Measurements from ENCODE around the gene GTF2H2C. TPM values are rescaled to one million over a fixed set of nuclear protein-coding genes. Genes with fewer than 3 reads are reported as not detected.
"Not testable (repeated sequence)": the region's sequence is repeated elsewhere in the genome, so short reads cannot be mapped to it uniquely, and the experiment has no call there.

GTF2H2C gene
- total RNA-seq, 2 donors from 2014 or later = 47.9 to 48.5 TPM

DNA sequence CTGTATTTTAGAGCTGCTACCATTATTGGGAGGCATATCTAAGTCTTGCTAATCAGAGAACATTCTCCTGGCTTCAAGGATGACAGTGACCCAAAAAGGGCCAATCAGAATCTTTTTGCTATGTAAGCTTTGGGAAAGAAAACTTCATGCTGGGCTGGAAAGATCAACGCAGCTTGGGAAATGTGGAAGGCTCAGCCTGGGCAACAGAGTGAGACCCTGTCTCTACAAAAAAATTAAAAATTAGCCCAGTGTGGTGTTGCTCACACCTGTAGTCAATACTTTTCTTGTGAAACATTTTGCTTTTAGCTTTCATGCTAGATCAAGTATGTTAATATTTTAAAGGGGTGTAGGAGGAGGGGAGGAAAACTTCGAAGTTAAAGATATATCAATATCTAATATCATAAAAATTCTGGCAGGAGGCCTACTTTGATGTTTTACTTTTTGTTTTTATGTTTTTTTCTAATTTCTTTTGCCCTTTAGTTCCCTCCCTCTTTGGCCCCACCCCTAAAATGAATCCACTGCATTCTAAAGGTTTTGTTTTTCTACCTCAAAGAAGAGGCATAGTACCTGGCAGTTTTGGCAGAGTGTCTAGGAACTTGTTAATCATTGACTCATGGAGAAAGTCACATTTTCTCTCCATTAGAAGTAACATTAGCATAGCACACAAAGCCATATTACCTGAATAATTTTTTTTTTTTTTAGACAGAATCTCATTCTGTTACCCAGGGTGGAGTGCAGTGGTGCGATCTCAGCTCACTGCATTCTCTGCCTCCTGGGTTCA is 17.0 kb upstream of the GTF2H2C start:
- not testable (repeated sequence) for H3K27me3 ChIP-seq (ENCODE audit: control insufficient read depth, insufficient read depth, low read length, poor library complexity, severe bottlenecking); H3K9me3 Mint-ChIP-seq; H3K36me3 ChIP-seq (ENCODE audit: control insufficient read depth, insufficient read depth, low read length); DNase-seq; H3K9ac ChIP-seq (ENCODE audit: extremely low read depth, low read length, poor library complexity, severe bottlenecking); H3K4me3 ChIP-seq (ENCODE audit: low read length); H3K9me3 ChIP-seq (ENCODE audit: control insufficient read depth, low read length); H3K4me3 Mint-ChIP-seq; H3K27ac ChIP-seq (ENCODE audit: low read depth, low read length); H3K27ac Mint-ChIP-seq; H3K36me3 Mint-ChIP-seq (ENCODE audit: low read depth); H3K27me3 Mint-ChIP-seq (ENCODE audit: insufficient read depth); H3K4me1 ChIP-seq (ENCODE audit: control insufficient read depth, insufficient read depth, low read length); H3K4me1 Mint-ChIP-seq
- no CpG with 5 or more reads among the region's 3 CpGs for WGBS, 2 experiments (ENCODE audit: insufficient coverage in 1 of 2, insufficient read length in 1 of 2)

DNA sequence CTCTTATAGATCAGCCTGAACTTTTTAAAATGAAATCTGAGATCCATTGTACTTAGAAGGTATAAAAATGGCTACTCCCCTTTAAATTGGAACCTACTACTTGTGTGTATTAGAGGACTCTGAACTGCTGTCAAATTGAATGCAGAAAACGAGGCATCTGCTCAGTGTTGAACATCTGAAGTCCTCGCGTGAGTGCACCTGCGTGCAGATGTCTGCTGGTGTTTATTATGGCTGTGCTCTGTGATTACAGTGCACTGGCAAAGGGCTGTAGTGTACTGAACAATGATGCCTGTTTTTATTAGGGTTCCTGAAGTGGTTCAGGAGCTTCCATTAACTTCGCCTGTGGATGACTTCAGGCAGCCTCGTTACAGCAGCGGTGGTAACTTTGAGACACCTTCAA is 15.4 kb upstream of the GTF2H2C start:
- H3K4me3 ChIP-seq (ENCODE audit: low read length); H3K27ac Mint-ChIP-seq; H3K4me1 ChIP-seq (ENCODE audit: control insufficient read depth, insufficient read depth, low read length); DNase-seq; H3K4me3 Mint-ChIP-seq; H3K27me3 ChIP-seq (ENCODE audit: control insufficient read depth, insufficient read depth, low read length, poor library complexity, severe bottlenecking); H3K27ac ChIP-seq (ENCODE audit: low read depth, low read length); H3K36me3 ChIP-seq (ENCODE audit: control insufficient read depth, insufficient read depth, low read length); H3K9me3 ChIP-seq (ENCODE audit: control insufficient read depth, low read length); H3K9ac ChIP-seq (ENCODE audit: extremely low read depth, low read length, poor library complexity, severe bottlenecking); H3K36me3 Mint-ChIP-seq (ENCODE audit: low read depth); H3K27me3 Mint-ChIP-seq (ENCODE audit: insufficient read depth); H3K9me3 Mint-ChIP-seq; H3K4me1 Mint-ChIP-seq: not testable (repeated sequence)
- WGBS, 2 experiments (ENCODE audit: insufficient coverage in 1 of 2, insufficient read length in 1 of 2) = no CpG with 5 or more reads among the region's 7 CpGs

DNA sequence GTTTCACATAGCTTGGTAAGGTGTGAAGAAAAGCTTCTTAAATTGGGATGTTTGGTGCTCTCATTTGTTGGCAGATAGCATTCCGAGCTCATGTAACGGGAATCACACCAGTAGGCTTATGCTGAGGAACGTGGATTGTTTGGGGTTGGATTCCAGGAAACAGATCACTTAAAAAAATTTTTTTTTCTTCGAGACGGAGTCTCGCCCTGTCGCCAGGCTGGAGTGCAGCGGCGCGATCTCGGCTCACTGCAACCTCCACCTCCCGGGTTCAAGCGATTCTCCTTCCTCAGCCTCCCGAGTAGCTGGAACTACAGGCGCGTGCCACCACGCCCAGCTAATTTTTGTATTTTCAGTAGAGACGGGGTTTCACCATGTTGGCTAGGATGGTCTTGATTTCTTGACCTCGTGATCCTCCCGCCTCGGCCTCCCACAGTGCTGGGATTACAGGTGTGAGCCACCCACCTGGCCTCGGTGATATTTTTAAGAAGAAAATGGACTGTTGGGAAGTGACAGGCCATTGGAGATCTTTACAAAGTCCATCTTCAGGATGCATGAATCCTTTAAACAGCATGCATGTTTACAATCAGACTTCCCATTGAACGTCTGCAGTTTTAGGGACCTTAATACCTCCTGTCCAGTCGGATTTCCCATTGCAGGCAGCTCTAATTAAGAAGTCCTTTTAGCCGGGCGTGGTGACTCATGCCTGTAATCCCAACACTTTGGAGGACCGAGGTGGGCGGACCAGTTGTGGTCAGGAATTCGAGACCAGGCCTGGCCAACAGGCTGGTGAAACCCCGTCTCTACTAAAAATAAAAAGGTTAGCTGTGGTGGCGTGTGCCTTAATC is 818 bp downstream of the GTF2H2C start:
- 25% methylated on average over 16 of the region's 31 CpGs; no CpG with 5 or more reads in 1 of the 2 experiments for WGBS, 2 experiments (ENCODE audit: insufficient coverage in 1 of 2, insufficient read length in 1 of 2)
- not testable (repeated sequence) for H3K36me3 Mint-ChIP-seq (ENCODE audit: low read depth); H3K27ac ChIP-seq (ENCODE audit: low read depth, low read length); DNase-seq; H3K27ac Mint-ChIP-seq; H3K9me3 Mint-ChIP-seq; H3K9ac ChIP-seq (ENCODE audit: extremely low read depth, low read length, poor library complexity, severe bottlenecking); H3K36me3 ChIP-seq (ENCODE audit: control insufficient read depth, insufficient read depth, low read length); H3K4me1 ChIP-seq (ENCODE audit: control insufficient read depth, insufficient read depth, low read length); H3K27me3 ChIP-seq (ENCODE audit: control insufficient read depth, insufficient read depth, low read length, poor library complexity, severe bottlenecking); H3K4me1 Mint-ChIP-seq; H3K27me3 Mint-ChIP-seq (ENCODE audit: insufficient read depth); H3K9me3 ChIP-seq (ENCODE audit: control insufficient read depth, low read length)
- peak overlapping the region; percentile 76 for H3K4me3 ChIP-seq (ENCODE audit: low read length)
- peak overlapping the region; percentile 75 for H3K4me3 Mint-ChIP-seq

DNA sequence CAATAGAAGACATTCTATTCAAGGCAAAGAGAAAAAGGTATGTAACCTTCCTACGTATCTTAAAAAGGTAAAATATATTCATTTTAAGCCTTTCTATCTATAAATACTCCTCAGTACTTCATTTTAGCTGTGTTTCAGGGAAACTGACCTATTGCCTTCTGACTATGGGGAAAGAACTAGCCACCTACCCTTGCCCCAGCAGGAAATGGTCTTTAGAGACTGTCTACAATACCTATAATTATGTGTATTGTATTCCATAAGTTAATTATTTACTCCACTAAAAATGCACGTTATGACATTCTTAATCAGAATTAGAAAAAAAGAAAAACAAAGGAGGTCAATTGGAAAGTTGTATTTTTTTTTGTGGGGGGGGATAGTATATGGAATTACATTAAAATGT is 6.2 kb downstream of the GTF2H2C start:
- H3K9ac ChIP-seq (ENCODE audit: extremely low read depth, low read length, poor library complexity, severe bottlenecking); H3K9me3 Mint-ChIP-seq; H3K36me3 ChIP-seq (ENCODE audit: control insufficient read depth, insufficient read depth, low read length); H3K27ac ChIP-seq (ENCODE audit: low read depth, low read length); H3K4me1 ChIP-seq (ENCODE audit: control insufficient read depth, insufficient read depth, low read length); H3K9me3 ChIP-seq (ENCODE audit: control insufficient read depth, low read length); H3K4me3 Mint-ChIP-seq; H3K27me3 ChIP-seq (ENCODE audit: control insufficient read depth, insufficient read depth, low read length, poor library complexity, severe bottlenecking); H3K27me3 Mint-ChIP-seq (ENCODE audit: insufficient read depth); H3K4me1 Mint-ChIP-seq; DNase-seq; H3K27ac Mint-ChIP-seq; H3K36me3 Mint-ChIP-seq (ENCODE audit: low read depth); H3K4me3 ChIP-seq (ENCODE audit: low read length): not testable (repeated sequence)
- 100% methylated on average over 1 of the region's 2 CpGs; no CpG with 5 or more reads in 1 of the 2 experiments for whole genome bisulfite sequencing, 2 experiments (ENCODE audit: insufficient coverage in 1 of 2, insufficient read length in 1 of 2)

DNA sequence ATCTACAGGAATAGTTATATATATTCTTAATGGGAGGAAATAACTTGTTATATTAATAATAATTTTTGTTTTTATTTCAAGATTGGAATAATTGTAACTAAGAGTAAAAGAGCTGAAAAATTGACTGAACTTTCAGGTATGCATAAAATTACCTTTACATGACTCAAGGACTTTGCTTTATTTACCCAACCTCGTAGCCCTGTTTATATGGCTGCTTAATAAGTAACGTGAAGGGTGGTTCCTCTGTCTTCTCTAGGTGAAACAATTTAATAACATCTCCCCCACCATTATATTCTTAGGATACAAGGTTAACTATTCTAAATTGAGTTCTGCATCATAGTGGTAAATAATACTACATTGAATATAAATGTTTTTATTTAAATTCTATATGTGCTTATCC is 8.1 kb downstream of the GTF2H2C start:
- H3K9me3 ChIP-seq (ENCODE audit: control insufficient read depth, low read length); H3K4me1 Mint-ChIP-seq: not testable (repeated sequence)
- WGBS, 2 experiments (ENCODE audit: insufficient coverage in 1 of 2, insufficient read length in 1 of 2) = no CpG with 5 or more reads among the region's 2 CpGs

DNA sequence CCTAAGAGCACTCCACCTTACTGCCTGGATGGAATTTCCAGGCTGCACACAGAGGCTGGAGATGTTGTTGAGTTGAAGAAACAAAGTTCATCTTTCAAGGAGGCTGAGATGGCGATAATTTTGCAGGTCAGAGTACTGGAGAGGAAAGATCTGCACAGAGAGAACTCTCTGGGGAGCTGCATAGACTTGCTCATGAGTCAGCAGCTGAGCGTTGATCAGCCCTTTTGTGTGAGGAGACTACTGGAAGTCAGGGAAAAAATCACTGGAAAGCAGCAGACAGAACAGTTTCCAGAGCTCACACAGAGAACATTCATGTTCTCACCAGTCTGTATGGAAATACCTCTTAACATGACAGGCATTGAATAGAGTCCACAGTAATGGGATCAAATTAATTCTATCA is 23.4 kb downstream of the GTF2H2C start:
- not testable (repeated sequence) for H3K27me3 ChIP-seq (ENCODE audit: control insufficient read depth, insufficient read depth, low read length, poor library complexity, severe bottlenecking); H3K36me3 ChIP-seq (ENCODE audit: control insufficient read depth, insufficient read depth, low read length); H3K4me3 ChIP-seq (ENCODE audit: low read length); DNase-seq; H3K4me3 Mint-ChIP-seq; H3K4me1 ChIP-seq (ENCODE audit: control insufficient read depth, insufficient read depth, low read length); H3K9me3 ChIP-seq (ENCODE audit: control insufficient read depth, low read length); H3K27me3 Mint-ChIP-seq (ENCODE audit: insufficient read depth); H3K36me3 Mint-ChIP-seq (ENCODE audit: low read depth); H3K9me3 Mint-ChIP-seq; H3K4me1 Mint-ChIP-seq; H3K27ac ChIP-seq (ENCODE audit: low read depth, low read length); H3K27ac Mint-ChIP-seq; H3K9ac ChIP-seq (ENCODE audit: extremely low read depth, low read length, poor library complexity, severe bottlenecking)
- no CpG with 5 or more reads among the region's 2 CpGs for WGBS, 2 experiments (ENCODE audit: insufficient coverage in 1 of 2, insufficient read length in 1 of 2)

More for the DNA sequence above, 8.1 kb downstream of the GTF2H2C start:
- H3K27me3 Mint-ChIP-seq (ENCODE audit: insufficient read depth); H3K9ac ChIP-seq (ENCODE audit: extremely low read depth, low read length, poor library complexity, severe bottlenecking); H3K27ac Mint-ChIP-seq; H3K4me1 ChIP-seq (ENCODE audit: control insufficient read depth, insufficient read depth, low read length); H3K36me3 Mint-ChIP-seq (ENCODE audit: low read depth); H3K27me3 ChIP-seq (ENCODE audit: control insufficient read depth, insufficient read depth, low read length, poor library complexity, severe bottlenecking); H3K36me3 ChIP-seq (ENCODE audit: control insufficient read depth, insufficient read depth, low read length); H3K27ac ChIP-seq (ENCODE audit: low read depth, low read length); H3K4me3 Mint-ChIP-seq; H3K4me3 ChIP-seq (ENCODE audit: low read length); DNase-seq; H3K9me3 Mint-ChIP-seq: not testable (repeated sequence)

All from endodermal cell (in vitro differentiated cells).